MCF 10A (cell line): ENCODE measurements around the gene DHX58. TPM values are rescaled to one million over a fixed set of nuclear protein-coding genes. Genes with fewer than 3 reads are reported as not detected.

Experiments used
- BruUV-seq: library from RNA; stranded (reverse); fragments of 400-500 nt; replicated peaks from 2 replicates; lab custom pipeline; 2021; lab: Mats Ljungman, UMichigan
- CTCF ChIA-PET: fragments of 300-600 bp; sonication (Branson Sonifier 250); formaldehyde crosslinking; extraction: SDS; loops from one replicate; lab custom pipeline; 2021; ENCODE audit warnings: antibody characterized with exemption, inconsistent platforms; lab: Yijun Ruan, JAX
- POLR2A ChIA-PET: fragments of 300-600, 350-650 bp; sonication (Branson Sonifier 250); formaldehyde crosslinking; extraction: SDS; loops from one replicate; lab custom pipeline; 2020; ENCODE audit warnings: antibody characterized with exemption, inconsistent platforms; lab: Yijun Ruan, JAX
- DNase-seq: peaks from one replicate; pipeline ENCODE4 v3.0.0-alpha.2; 2018; ENCODE audit not compliant: unreplicated experiment
- H3K27ac Mint-ChIP-seq: one replicate; pipeline ENCODE4 v1.8.0; 2022; ENCODE audit warnings: mild to moderate bottlenecking, low read depth, mixed read lengths; ENCODE audit not compliant: unreplicated experiment
- H3K27me3 Mint-ChIP-seq: one replicate; pipeline ENCODE4 v1.8.0; 2022; ENCODE audit warnings: mixed read lengths; ENCODE audit not compliant: insufficient read depth, unreplicated experiment
- H3K36me3 Mint-ChIP-seq: one replicate; pipeline ENCODE4 v1.8.0; 2022; ENCODE audit warnings: mild to moderate bottlenecking, moderate library complexity, mixed read lengths; ENCODE audit not compliant: insufficient read depth, unreplicated experiment
- H3K4me1 Mint-ChIP-seq: one replicate; pipeline ENCODE4 v1.8.0; 2022; ENCODE audit warnings: mixed read lengths; ENCODE audit not compliant: insufficient read depth, unreplicated experiment
- H3K4me3 Mint-ChIP-seq: one replicate; pipeline ENCODE4 v1.8.0; 2022; ENCODE audit warnings: mild to moderate bottlenecking, moderate library complexity, mixed read lengths; ENCODE audit not compliant: unreplicated experiment
- H3K9me3 Mint-ChIP-seq: one replicate; pipeline ENCODE4 v1.8.0; 2022; ENCODE audit warnings: mixed read lengths; ENCODE audit not compliant: unreplicated experiment
- intact Hi-C: fragments of 100-400 bp; cut with micrococcal nuclease; formaldehyde crosslinking; loops from 2 replicates; pipeline ENCODE4 v1.14.1; 2022
- total RNA-seq: library from RNA; stranded (reverse); gene quantifications from 2 replicates; pipeline ENCODE4 v1.2.3, GENCODE V29; 2022
- TF ChIP-seq, protein P1 (sequence below): fragments of 200-600 bp; IDR thresholded peaks from one replicate; pipeline ENCODE4 v1.8.0; 2022; ENCODE audit warnings: antibody characterized with exemption, mild to moderate bottlenecking; ENCODE audit not compliant: unreplicated experiment

The DHX58 gene
- total RNA-seq, 1 experiment from 2014 or later = 2.8 TPM

GRCh38 chr17:42111871-42112551 is 503 bp downstream of the DHX58 start:
- Mint-ChIP-seq H3K27ac (peak overlapping the region; percentile 4), H3K9me3 (no peaks in the 10 kb centered on the region), H3K4me1 (no peaks in the 10 kb centered on the region), H3K36me3 (peaks cover 24% of the 10 kb centered on the region), H3K27me3 (no peaks in the 10 kb centered on the region), H3K4me3 (peak overlapping the region; percentile 67)
- ChIA-PET POLR2A (interaction anchor here (0.7 to 3.0 kb wide), 7 partner anchors 8 to 146 kb away, joined by 3 to 17 read pairs (median 6); partner anchors contain the start of genes CNP, DNAJC7 and KAT2A), CTCF (interaction anchor here (1.0 to 5.0 kb wide), 5 partner anchors 44 to 149 kb away, joined by 3 to 28 read pairs (median 7); no protein-coding TSS in a partner anchor)
- TF ChIP-seq, protein P1, sequence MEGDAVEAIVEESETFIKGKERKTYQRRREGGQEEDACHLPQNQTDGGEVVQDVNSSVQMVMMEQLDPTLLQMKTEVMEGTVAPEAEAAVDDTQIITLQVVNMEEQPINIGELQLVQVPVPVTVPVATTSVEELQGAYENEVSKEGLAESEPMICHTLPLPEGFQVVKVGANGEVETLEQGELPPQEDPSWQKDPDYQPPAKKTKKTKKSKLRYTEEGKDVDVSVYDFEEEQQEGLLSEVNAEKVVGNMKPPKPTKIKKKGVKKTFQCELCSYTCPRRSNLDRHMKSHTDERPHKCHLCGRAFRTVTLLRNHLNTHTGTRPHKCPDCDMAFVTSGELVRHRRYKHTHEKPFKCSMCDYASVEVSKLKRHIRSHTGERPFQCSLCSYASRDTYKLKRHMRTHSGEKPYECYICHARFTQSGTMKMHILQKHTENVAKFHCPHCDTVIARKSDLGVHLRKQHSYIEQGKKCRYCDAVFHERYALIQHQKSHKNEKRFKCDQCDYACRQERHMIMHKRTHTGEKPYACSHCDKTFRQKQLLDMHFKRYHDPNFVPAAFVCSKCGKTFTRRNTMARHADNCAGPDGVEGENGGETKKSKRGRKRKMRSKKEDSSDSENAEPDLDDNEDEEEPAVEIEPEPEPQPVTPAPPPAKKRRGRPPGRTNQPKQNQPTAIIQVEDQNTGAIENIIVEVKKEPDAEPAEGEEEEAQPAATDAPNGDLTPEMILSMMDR = no peak
- BruUV-seq = no TSS peak
- DNase-seq = no peak
- intact Hi-C loops = no loop called here

- ChIA-PET POLR2A (interaction anchor here (1.1 to 3.0 kb wide), 4 partner anchors 9 to 145 kb away, joined by 3 to 17 read pairs (median 8); partner anchors contain the start of genes CNP, DNAJC7 and KAT2A), CTCF (interaction anchor here (0.6 to 5.0 kb wide), 7 partner anchors 20 to 148 kb away, joined by 3 to 28 read pairs (median 4); partner anchors contain the start of gene NKIRAS2)
- no peaks in the 10 kb centered on the region for H3K27me3 Mint-ChIP-seq
- H3K4me3 Mint-ChIP-seq = no peak overlapping the region
- no peaks in the 10 kb centered on the region for H3K9me3 Mint-ChIP-seq
- H3K4me1 Mint-ChIP-seq = no peaks in the 10 kb centered on the region
- no TSS peak for BruUV-seq
- intact Hi-C loops = no loop called here
- no peak for DNase-seq
- TF ChIP-seq, protein P1 = no peak
- H3K36me3 Mint-ChIP-seq = peaks cover 17% of the 10 kb centered on the region
- H3K27ac Mint-ChIP-seq = no peak overlapping the region
Observed at GRCh38 chr17:42111265-42111636, 1.3 kb downstream of the DHX58 start.

DNA sequence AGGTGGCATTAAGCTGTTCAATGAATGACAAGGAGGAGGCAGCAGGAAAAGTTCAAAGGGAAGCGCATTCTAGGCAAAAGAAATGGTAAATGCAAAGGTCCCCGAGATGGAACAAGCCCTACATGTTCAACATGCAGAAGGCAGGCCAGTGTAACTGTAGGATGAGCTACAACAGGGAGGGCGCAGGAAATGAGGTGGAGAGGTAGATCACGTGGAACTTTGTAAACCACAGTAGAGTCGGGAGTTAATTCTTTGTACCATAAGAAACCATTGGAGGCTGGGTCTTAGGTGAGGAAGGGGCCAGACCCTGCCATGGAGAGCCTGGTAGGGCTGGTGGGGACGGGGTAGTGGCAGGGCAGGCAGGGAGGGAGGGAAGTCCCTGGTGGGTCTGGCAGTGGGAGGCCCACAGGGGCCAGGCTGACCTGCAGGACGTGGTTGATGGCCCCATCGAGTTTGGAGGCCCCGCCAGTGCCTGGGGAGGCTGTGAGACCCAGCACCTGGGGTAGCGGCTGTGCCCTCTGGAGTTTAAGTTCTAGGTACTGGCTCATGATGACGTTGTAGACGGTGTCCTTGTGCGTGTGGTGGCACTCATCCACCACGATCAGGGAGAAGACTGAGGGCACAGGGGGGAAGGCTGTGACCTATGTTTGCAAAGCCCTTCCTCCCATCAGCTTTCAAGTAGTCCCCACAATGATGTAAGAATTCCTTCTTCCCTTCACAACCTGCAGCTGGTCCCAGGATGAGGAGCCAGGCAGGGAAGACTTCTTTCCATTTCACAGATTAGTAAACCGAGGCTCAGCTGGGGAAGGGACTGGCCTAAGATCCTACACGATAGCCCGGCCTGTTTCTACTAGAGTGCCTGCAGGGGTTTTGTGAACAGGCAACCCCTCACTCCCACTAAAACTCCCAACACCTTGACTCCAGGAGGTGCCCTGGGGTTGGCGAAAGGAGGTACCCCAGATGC is 1.9 kb downstream of the DHX58 start:
- Mint-ChIP-seq H3K27ac (no peak overlapping the region), H3K36me3 (peaks cover 10% of the 10 kb centered on the region), H3K27me3 (no peaks in the 10 kb centered on the region), H3K9me3 (no peaks in the 10 kb centered on the region), H3K4me1 (no peaks in the 10 kb centered on the region), H3K4me3 (no peak overlapping the region)
- CTCF ChIA-PET = interaction anchor here (0.6 to 5.0 kb wide), 6 partner anchors 9 to 92 kb away, joined by 3 to 28 read pairs (median 4); partner anchors contain the start of gene NKIRAS2
- POLR2A ChIA-PET = interaction anchor here (1.6 to 3.0 kb wide), 3 partner anchors 10 to 144 kb away, joined by 7 to 17 read pairs (median 9); partner anchors contain the start of genes CNP, DNAJC7 and KAT2A
- TF ChIP-seq, protein P1 = no peak
- intact Hi-C loops = no loop called here
- BruUV-seq = no TSS peak
- DNase-seq = no peak
